GM21576 (cell line): ENCODE results near the gene AFF3.

Source experiments
- ATAC-seq: cut with Tn5 transposase; IDR thresholded peaks from one replicate; pipeline ENCODE4 v1.9.1; 2021; ENCODE audit warnings: mild to moderate bottlenecking, moderate library complexity; ENCODE audit not compliant: unreplicated experiment

AFF3 gene

GRCh38 chr2:100073110-100073509 lies 69.3 kb downstream of the AFF3 start:
- ATAC-seq = no peak

GRCh38 chr2:100072503-100072902 lies 69.9 kb downstream of the AFF3 start:
- ATAC-seq = no peak

- no peak for ATAC-seq
Measured at GRCh38 chr2:100071335-100072043, 70.9 kb downstream of the AFF3 start.

- no peak for ATAC-seq
Measured at GRCh38 chr2:100070078-100070477, 72.3 kb downstream of the AFF3 start.

- no peak for ATAC-seq
Measured at GRCh38 chr2:100068395-100068794, 74.0 kb downstream of the AFF3 start.

- no peak for ATAC-seq
Measured at GRCh38 chr2:100067784-100068183, 74.6 kb downstream of the AFF3 start.

- ATAC-seq = no peak
Measured at GRCh38 chr2:100066856-100067255, 75.5 kb downstream of the AFF3 start.

GRCh38 chr2:100066246-100066645 lies 76.1 kb downstream of the AFF3 start:
- ATAC-seq = no peak

GRCh38 chr2:100064592-100065428 lies 77.6 kb downstream of the AFF3 start:
- no peak for ATAC-seq

GRCh38 chr2:100064165-100064564 lies 78.2 kb downstream of the AFF3 start:
- ATAC-seq = no peak

- no peak for ATAC-seq
Measured at GRCh38 chr2:100063459-100063953, 78.9 kb downstream of the AFF3 start.

GRCh38 chr2:100062336-100062735 lies 80.1 kb downstream of the AFF3 start:
- ATAC-seq = no peak

- no peak for ATAC-seq
Measured at GRCh38 chr2:100060875-100061274, 81.5 kb downstream of the AFF3 start.

GRCh38 chr2:100059638-100060037 lies 82.8 kb downstream of the AFF3 start:
- no peak for ATAC-seq

GRCh38 chr2:100057901-100058261 lies 84.5 kb downstream of the AFF3 start:
- ATAC-seq = no peak

- ATAC-seq = no peak
Measured at GRCh38 chr2:100054426-100054825, 88.0 kb downstream of the AFF3 start.

GRCh38 chr2:100053087-100053885 lies 89.1 kb downstream of the AFF3 start:
- ATAC-seq = no peak

GRCh38 chr2:100052650-100053049 lies 89.7 kb downstream of the AFF3 start:
- ATAC-seq = no peak

GRCh38 chr2:100051253-100051652 lies 91.1 kb downstream of the AFF3 start:
- ATAC-seq = no peak

GRCh38 chr2:100050685-100051084 lies 91.7 kb downstream of the AFF3 start:
- ATAC-seq = no peak
